ENCODE results near the gene POLR2I. TPM values are rescaled to one million over a fixed set of nuclear protein-coding genes. Genes with fewer than 3 reads are reported as not detected.

The POLR2I gene
- total and polyA plus RNA-seq, 2 of the 13 experiments (the other 11 are each of a cell fraction or from before 2014, with no cell fraction given), result 40.5 to 104 TPM

GRCh38 chr19:36152352-36153091, 37.8 kb upstream of the POLR2I start, which contains the start of gene COX7A1:
COX7A1 (minus strand) TSS chr19:36152447; CDS start chr19:36152407, 40 bp downstream.
- FAIRE-seq (no peak), DNase-seq (ENCODE audit: low spot score) (no peak), ATAC-seq (no peak)
- intact Hi-C loops (cut with micrococcal nuclease; ENCODE audit: unreplicated experiment), result no loop called here
- Histone ChIP-seq H3K4me1 (ENCODE audit: insufficient read depth, low read length) (no peaks in the 10 kb centered on the region), H3K9ac (ENCODE audit: insufficient read depth, low read depth, low read length) (no peak within 1 kb of the TSS), H4K20me1 (ENCODE audit: insufficient read depth, low read length) (no peaks in the 10 kb centered on the region), H2AFZ (ENCODE audit: low read length) (no peak within 1 kb of the TSS), H3K79me2 (ENCODE audit: insufficient read depth, low read length) (no peaks in the 10 kb centered on the region), H3K27ac (ENCODE audit: extremely low read length, insufficient read depth, low read length) (no peak within 1 kb of the TSS), H3K9me3 (ENCODE audit: low read length) (no peaks in the 10 kb centered on the region), H3K4me2 (ENCODE audit: low read depth, low read length) (no peak within 1 kb of the TSS), H3K36me3 (replicated peaks in 1 of 2; ENCODE audit: control insufficient read depth in 1 of 2, insufficient read depth in 2 of 2, low read length in 2 of 2) (peaks cover 12 to 29% of the 10 kb centered on the region in 2 experiments; a peak in 4 of 5 replicates), H3K4me3 (replicated peaks in 1 of 3; ENCODE audit: insufficient read depth in 1 of 3, low read depth in 2 of 3, low read length in 3 of 3) (no peak within 1 kb of the TSS), H3K27me3 (ENCODE audit: control insufficient read depth in 1 of 2, insufficient read depth in 2 of 2, low read length in 2 of 2) (no peaks in the 10 kb centered on the region)
- 98% methylated on average over 40 of the region's 40 CpGs for WGBS (ENCODE audit: low lambda C conversion rate)
- CTCF ChIA-PET (ENCODE audit: low intra/inter-chr PET ratio, low total read pairs), result no interaction called here
- in situ Hi-C loops (cut with HindIII; ENCODE audit: extremely low pct_ligation_motif_present, low pct_unique_long_range_greater_than_20kb), result no loop called here
- TF ChIP-seq RARG (CRISPR knock-in tag; IDR thresholded peaks at IDR 0.05; ENCODE audit: low read depth) (no peak), PRPF4 (IDR thresholded peaks at IDR 0.05; ENCODE audit: low read depth, low read length, poor library complexity, severe bottlenecking) (no peak), ZNF160 (CRISPR knock-in tag; IDR thresholded peaks at IDR 0.05) (no peak), SETDB1 (CRISPR knock-in tag; IDR thresholded peaks at IDR 0.05; ENCODE audit: borderline replicate concordance) (no peak), RARA (CRISPR knock-in tag; IDR thresholded peaks at IDR 0.05) (no peak), AGO1 (IDR thresholded peaks at IDR 0.05; ENCODE audit: low read depth, low read length, poor library complexity, severe bottlenecking) (no peak), RBAK (CRISPR knock-in tag; IDR thresholded peaks at IDR 0.05) (no peak), PREB (CRISPR knock-in tag; IDR thresholded peaks at IDR 0.05) (no peak), ZNF354B (CRISPR knock-in tag; IDR thresholded peaks at IDR 0.05) (no peak), ZNF10 (CRISPR knock-in tag; IDR thresholded peaks at IDR 0.05; ENCODE audit: borderline replicate concordance, low read depth) (no peak), ZNF674 (CRISPR knock-in tag; IDR thresholded peaks at IDR 0.05; ENCODE audit: low read depth) (no peak), CBX5 (CRISPR knock-in tag; IDR thresholded peaks at IDR 0.05; ENCODE audit: borderline replicate concordance) (no peak), ZNF552 (CRISPR knock-in tag; IDR thresholded peaks at IDR 0.05; ENCODE audit: borderline replicate concordance) (no peak), ZNF44 (CRISPR knock-in tag; IDR thresholded peaks at IDR 0.05) (no peak)
- POLR2A ChIA-PET, result interaction anchor here (2.1 kb wide), 1 partner anchor 24 kb away, joined by 5 read pairs; no protein-coding TSS in a partner anchor
- no TSS peak for BruUV-seq (replicated peaks)
